OCI-LY7 (cell line): ENCODE measurements around the gene NACC1. TPM values are rescaled to one million over a fixed set of nuclear protein-coding genes. Genes with fewer than 3 reads are reported as not detected.

Experiments used
- BruUV-seq: library from RNA; stranded (reverse); fragments of 400-500 nt; replicated peaks from 2 replicates; lab custom pipeline; 2021; lab: Mats Ljungman, UMichigan
- CTCF ChIA-PET: fragments of 300-600 bp; sonication (Branson Sonifier 250); formaldehyde crosslinking; loops from one replicate; lab custom pipeline; 2022; ENCODE audit warnings: antibody characterized with exemption; ENCODE audit not compliant: unreplicated experiment; lab: Charles Lee
- POLR2A ChIA-PET: fragments of 300-600 bp; sonication (Branson Sonifier 250); formaldehyde crosslinking; loops from one replicate; lab custom pipeline; 2022; ENCODE audit warnings: antibody characterized with exemption; lab: Charles Lee
- DNase-seq: peaks from one replicate; pipeline ENCODE4 v3.0.0-alpha.2; 2015; ENCODE audit warnings: low spot score
- H2AFZ ChIP-seq: fragments of 200-600 bp; sonication (generic), shearing (Covaris generic); 2 replicates; pipeline ENCODE4 v1.6.1; 2014; ENCODE audit warnings: mild to moderate bottlenecking, antibody characterized with exemption, low read length, moderate library complexity
- H3K27ac ChIP-seq: fragments of 200-600 bp; sonication (generic); 2 replicates; pipeline ENCODE4 v1.5.1; 2014; ENCODE audit warnings: mixed run types, low read depth, mild to moderate bottlenecking, moderate library complexity, low read length, inconsistent platforms; ENCODE audit not compliant: poor library complexity, severe bottlenecking
- H3K36me3 ChIP-seq: fragments of 200-600 bp; sonication (generic); 2 replicates; pipeline ENCODE4 v1.6.1; 2014; ENCODE audit warnings: mild to moderate bottlenecking, antibody characterized with exemption, low read length, moderate library complexity, mixed read lengths; ENCODE audit not compliant: insufficient read depth
- H3K4me1 ChIP-seq: fragments of 200-600 bp; sonication (generic); 2 replicates; pipeline ENCODE4 v1.5.1; 2014; ENCODE audit warnings: mild to moderate bottlenecking, low read length; ENCODE audit not compliant: insufficient read depth, poor library complexity, severe bottlenecking
- H3K4me2 ChIP-seq: fragments of 200-600 bp; sonication (generic); 2 replicates; pipeline ENCODE4 v1.6.1; 2014; ENCODE audit warnings: mild to moderate bottlenecking, low read length
- H3K4me3 ChIP-seq: fragments of 200-600 bp; sonication (generic); 2 replicates; pipeline ENCODE4 v1.5.1; 2014; ENCODE audit warnings: mild to moderate bottlenecking, low read depth, low read length; ENCODE audit not compliant: poor library complexity, severe bottlenecking
- H3K79me2 ChIP-seq: fragments of 200-600 bp; sonication (generic); 2 replicates; pipeline ENCODE4 v1.6.1; 2016; ENCODE audit warnings: low read depth, mild to moderate bottlenecking, low read length, moderate library complexity, mixed read lengths; ENCODE audit not compliant: insufficient read depth
- H3K9me2 ChIP-seq: fragments of 200-600 bp; sonication (generic); 2 replicates; pipeline ENCODE4 v1.6.1; 2016; ENCODE audit warnings: mild to moderate bottlenecking, low read length, mixed read lengths; ENCODE audit not compliant: insufficient read depth
- H3K9me3 ChIP-seq: fragments of 200-600 bp; sonication (generic); 2 replicates; pipeline ENCODE4 v1.6.1; 2014; ENCODE audit warnings: mild to moderate bottlenecking, mixed run types, low read length, mixed read lengths
- H4K20me1 ChIP-seq: fragments of 200-600 bp; sonication (generic); 2 replicates; pipeline ENCODE4 v1.6.1; 2014; ENCODE audit warnings: mild to moderate bottlenecking, antibody characterized with exemption, low read length, moderate library complexity, mixed read lengths; ENCODE audit not compliant: insufficient read depth
- EZH2phosphoT487 ChIP-seq: fragments of 200-600 bp; sonication (generic); IDR thresholded peaks from 2 replicates; pipeline ENCODE4 v1.6.1; 2018; ENCODE audit warnings: low read depth, borderline replicate concordance, mild to moderate bottlenecking, mixed run types, antibody characterized with exemption, low read length, moderate library complexity, mixed read lengths
- intact Hi-C: fragments of 100-400 bp; cut with micrococcal nuclease; formaldehyde crosslinking; loops from one replicate; pipeline ENCODE4 v1.10.0; 2022; ENCODE audit not compliant: unreplicated experiment
- total RNA-seq, 2 experiments: library from RNA; depleted of rRNA in 1 of 2; stranded (reverse); fragments of >200 nt in 1 of 2; shearing (Covaris generic) in 1 of 2; gene quantifications; 2 replicates each; pipeline ENCODE4 v1.2.3, GENCODE V29; 2014 to 2022
- TF ChIP-seq, protein P1 (sequence below): fragments of 200-600 bp; sonication (generic); conservative IDR thresholded peaks from 2 replicates; pipeline ENCODE4 v1.5.1; 2014; ENCODE audit warnings: mild to moderate bottlenecking, antibody characterized with exemption, low read length, moderate library complexity, mixed read lengths

The NACC1 gene
- total RNA-seq, 2 experiments from 2014 or later: 52.9 to 56.3 TPM

DNA sequence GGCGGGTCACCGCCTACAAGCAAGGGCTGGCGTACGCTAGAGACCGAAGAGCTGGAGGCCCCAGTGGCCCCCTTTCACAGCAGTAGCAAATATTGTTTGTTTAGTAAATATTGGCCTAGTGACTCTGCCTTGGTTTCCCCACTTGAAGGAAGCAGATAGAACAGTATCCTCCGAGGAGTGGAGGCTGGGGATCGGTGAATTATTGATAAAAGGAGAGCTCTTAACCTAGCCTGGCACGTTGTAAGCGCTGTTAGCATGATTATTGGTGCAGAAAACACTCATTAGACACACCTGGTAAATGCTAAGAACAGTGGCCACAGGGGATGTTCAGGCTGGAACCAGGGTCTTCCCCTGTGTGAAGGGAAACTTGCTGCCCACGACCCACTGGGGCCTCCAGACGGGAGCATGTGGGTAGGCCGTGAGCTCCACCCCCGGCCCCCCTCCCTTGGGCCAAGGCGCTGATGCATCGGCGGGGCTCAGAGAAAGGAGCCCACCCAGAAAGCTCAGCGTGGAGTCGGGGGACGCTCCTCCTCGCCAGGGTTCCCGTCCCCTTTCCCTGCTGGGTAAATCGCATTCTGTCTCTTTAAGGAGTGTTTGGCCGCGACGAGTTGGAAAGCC lies 34.4 kb downstream of the NACC1 start:
- POLR2A ChIA-PET: interaction anchor here (0.5 to 1.6 kb wide), 12 partner anchors 8 to 220 kb away, joined by 3 to 13 read pairs (median 3); no protein-coding TSS in a partner anchor
- peaks cover 28% of the 10 kb centered on the region for H3K4me1 ChIP-seq
- intact Hi-C loops: loop anchor here (2.0 kb wide), 1 partner anchor 14 kb away; no protein-coding TSS in a partner anchor

DNA sequence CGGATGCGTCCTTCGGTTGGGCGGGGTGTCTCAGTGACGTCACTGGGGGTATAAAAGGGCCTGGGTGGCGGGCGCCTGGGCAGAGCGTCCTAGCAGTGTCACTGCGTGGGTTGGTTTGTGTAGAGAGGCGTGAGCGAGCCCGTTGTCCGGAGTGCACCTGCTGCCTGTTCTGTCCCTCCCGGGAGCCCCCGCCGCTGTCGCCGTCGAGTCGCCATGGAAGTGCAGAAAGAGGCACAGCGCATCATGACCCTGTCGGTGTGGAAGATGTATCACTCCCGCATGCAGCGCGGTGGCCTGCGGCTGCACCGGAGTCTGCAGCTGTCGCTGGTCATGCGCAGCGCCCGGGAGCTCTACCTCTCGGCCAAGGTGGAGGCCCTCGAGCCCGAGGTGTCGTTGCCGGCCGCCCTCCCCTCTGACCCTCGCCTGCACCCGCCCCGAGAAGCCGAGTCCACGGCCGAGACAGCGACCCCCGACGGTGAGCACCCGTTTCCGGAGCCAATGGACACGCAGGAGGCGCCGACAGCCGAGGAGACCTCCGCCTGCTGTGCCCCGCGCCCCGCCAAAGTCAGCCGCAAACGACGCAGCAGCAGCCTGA lies 35.0 kb downstream of the NACC1 start:
- peak overlapping the region; percentile 96 for H3K4me2 ChIP-seq
- no peak for TF ChIP-seq EZH2phosphoT487
- TF ChIP-seq, protein P1, sequence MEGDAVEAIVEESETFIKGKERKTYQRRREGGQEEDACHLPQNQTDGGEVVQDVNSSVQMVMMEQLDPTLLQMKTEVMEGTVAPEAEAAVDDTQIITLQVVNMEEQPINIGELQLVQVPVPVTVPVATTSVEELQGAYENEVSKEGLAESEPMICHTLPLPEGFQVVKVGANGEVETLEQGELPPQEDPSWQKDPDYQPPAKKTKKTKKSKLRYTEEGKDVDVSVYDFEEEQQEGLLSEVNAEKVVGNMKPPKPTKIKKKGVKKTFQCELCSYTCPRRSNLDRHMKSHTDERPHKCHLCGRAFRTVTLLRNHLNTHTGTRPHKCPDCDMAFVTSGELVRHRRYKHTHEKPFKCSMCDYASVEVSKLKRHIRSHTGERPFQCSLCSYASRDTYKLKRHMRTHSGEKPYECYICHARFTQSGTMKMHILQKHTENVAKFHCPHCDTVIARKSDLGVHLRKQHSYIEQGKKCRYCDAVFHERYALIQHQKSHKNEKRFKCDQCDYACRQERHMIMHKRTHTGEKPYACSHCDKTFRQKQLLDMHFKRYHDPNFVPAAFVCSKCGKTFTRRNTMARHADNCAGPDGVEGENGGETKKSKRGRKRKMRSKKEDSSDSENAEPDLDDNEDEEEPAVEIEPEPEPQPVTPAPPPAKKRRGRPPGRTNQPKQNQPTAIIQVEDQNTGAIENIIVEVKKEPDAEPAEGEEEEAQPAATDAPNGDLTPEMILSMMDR: peak; percentile 70; the same call in 1 of the 2 replicates
- POLR2A ChIA-PET: interaction anchor here (0.8 to 1.6 kb wide), 8 partner anchors 9 to 48 kb away, joined by 3 to 13 read pairs (median 4); no protein-coding TSS in a partner anchor
- H3K79me2 ChIP-seq: peaks cover 41% of the 10 kb centered on the region
- H2AFZ ChIP-seq: no peak overlapping the region
- CTCF ChIA-PET: interaction anchor here (1.0 to 1.3 kb wide), 3 partner anchors 29 to 50 kb away, joined by 3 read pairs; no protein-coding TSS in a partner anchor
- H3K9me3 ChIP-seq: no peaks in the 10 kb centered on the region
- DNase-seq: peak; percentile 95
- H3K4me1 ChIP-seq: peaks cover 34% of the 10 kb centered on the region
- TSS peak; percentile 85 for BruUV-seq
- no peaks in the 10 kb centered on the region for H3K9me2 ChIP-seq
- H3K27ac ChIP-seq: peak overlapping the region; percentile 100
- intact Hi-C loops: loop anchor here (1.0 to 2.0 kb wide), 2 partner anchors 14 to 49 kb away; no protein-coding TSS in a partner anchor
- 0 out of 2 replicates have a peak, but pooled peaks cover 5% of the 10 kb centered on the region for H4K20me1 ChIP-seq
- H3K36me3 ChIP-seq: peaks cover 23% of the 10 kb centered on the region
- H3K4me3 ChIP-seq: peak overlapping the region; percentile 97

More for the DNA sequence above, 34.4 kb downstream of the NACC1 start:
- Histone ChIP-seq H3K79me2 (peaks cover 41% of the 10 kb centered on the region), H2AFZ (peak overlapping the region; percentile 13; the same call in 1 of the 2 replicates), H3K4me2 (peak overlapping the region; percentile 96), H4K20me1 (0 out of 2 replicates have a peak, but pooled peaks cover 5% of the 10 kb centered on the region), H3K4me3 (peak overlapping the region; percentile 97), H3K9me2 (no peaks in the 10 kb centered on the region), H3K27ac (peak overlapping the region; percentile 100), H3K36me3 (peaks cover 23% of the 10 kb centered on the region), H3K9me3 (no peaks in the 10 kb centered on the region)
- CTCF ChIA-PET: interaction anchor here (0.6 to 1.3 kb wide), 5 partner anchors 30 to 58 kb away, joined by 3 to 8 read pairs (median 3); no protein-coding TSS in a partner anchor
- no peak for DNase-seq
- TF ChIP-seq, protein P1: no peak
- TSS peak; percentile 84 for BruUV-seq
